Psoas muscle (tissue), 8 donors: ENCODE results near the gene CDON. TPM values are rescaled to one million over a fixed set of nuclear protein-coding genes. Genes with fewer than 3 reads are reported as not detected.

ENCODE experiments used
- ATAC-seq, 4 donors: fragments of 200-7000 bp; cut with Tn5 transposase; one replicate each; pipeline ENCODE4 v1.9.1; 2020; ENCODE audit warnings: moderate library complexity in 3 of 4, mild to moderate bottlenecking in 2 of 4
- DNase-seq, 2 donors: peaks; one replicate each; pipeline ENCODE4 v3.0.0-alpha.2; 2020
- H3K27ac ChIP-seq: fragments of 200-600 bp; one replicate; pipeline ENCODE4 v1.8.0; 2022
- H3K27me3 ChIP-seq, 3 donors: fragments of 200-600 bp in 1 of 3; one replicate each; pipeline versions ENCODE4 v1.6.1 to v1.8.0; 2013 to 2022; ENCODE audit warnings: low read length in 2 of 3, mild to moderate bottlenecking in 2 of 3, moderate library complexity in 1 of 3; ENCODE audit not compliant: insufficient read depth in 3 of 3
- H3K36me3 ChIP-seq, 2 donors: fragments of 200-600 bp in 1 of 2; one replicate each; pipeline versions ENCODE4 v1.6.1 to v1.8.0; 2013 to 2022; ENCODE audit warnings: low read depth in 1 of 2, mild to moderate bottlenecking in 1 of 2, moderate library complexity in 1 of 2; ENCODE audit not compliant: insufficient read depth in 1 of 2
- H3K4me1 ChIP-seq: fragments of 200-600 bp; one replicate; pipeline ENCODE4 v1.8.0; 2022
- H3K4me3 ChIP-seq: fragments of 200-600 bp; one replicate; pipeline ENCODE4 v1.8.0; 2022; ENCODE audit warnings: mild to moderate bottlenecking
- H3K9me3 ChIP-seq: fragments of 200-600 bp; one replicate; pipeline ENCODE4 v1.8.0; 2022
- CTCF ChIP-seq: fragments of 200-600 bp; IDR thresholded peaks from one replicate; pipeline ENCODE4 v1.8.0; 2022; ENCODE audit warnings: antibody characterized with exemption
- WGBS, 3 donors: extraction: QIAGEN DNeasy Blood & Tissue Kit; methylation state at CpG; one replicate each; pipeline versions ENCODE4 v1.1.6 to v1.1.7; 2013; 5-methylcytosine and 5-hydroxymethylcytosine counted together
- intact Hi-C, 2 donors: fragments of 100-400 bp; cut with DNase I; formaldehyde crosslinking; loops; one replicate each; pipeline versions ENCODE4 v1.11.0 to v1.14.2; 2022
- polyA plus RNA-seq, 3 donors: library from polyadenylated mRNA; stranded (reverse); fragments of 200-250 nt; gene quantifications; one replicate each; pipeline ENCODE4 v1.2.3, GENCODE V29; 2013
- total RNA-seq, 4 donors: library from RNA; stranded (reverse); fragmentation: NEBNext Ultra II Directional in 2 of 4; extraction: Animal tissue kit (Norgen Biotek cat#: 25700) in 2 of 4; gene quantifications; one replicate each; pipeline versions ENCODE4 v1.2.1 to v1.2.4, GENCODE V29; 2021 to 2023
- donor health status: healthy with polysubstance abuse.
- donor health status: DM: no; HTN: no; CAD: no; lungs with moderate emphysema.
- donor health status: Bipolar disorder and iron deficiency.
- donor health status: healthy.
- donor health status: DM: yes; HTN: yes; CAD: no.
- donor health status: DM: no; HTN: no; CAD: no.
- donor health status: DM: no; HTN: no; CAD: no.
- donor health status: DM: yes; HTN: yes; CAD: no.

CDON gene
- total and polyA plus RNA-seq, 7 donors = 0.63 to 5.6 (median 1.3) TPM

- no peak for DNase-seq
- no peak for TF ChIP-seq CTCF
- no peak overlapping the region for H3K4me3 ChIP-seq
- 97 to 98% (median 98%) methylated on average over 4 of the region's 4 CpGs for WGBS, 3 donors
- H3K27ac ChIP-seq = no peak overlapping the region
- intact Hi-C loops = loop anchor here (5.0 to 10.0 kb wide), 3 partner anchors 125 to 252 kb away; partner anchors contain the start of gene CDON (in 1 of the 2)
- no peak for ATAC-seq
- no peaks in the 10 kb centered on the region for H3K36me3 ChIP-seq
- H3K4me1 ChIP-seq = no peaks in the 10 kb centered on the region
- no peaks in the 10 kb centered on the region for H3K9me3 ChIP-seq
- no peaks in the 10 kb centered on the region for H3K27me3 ChIP-seq
These were observed 122.5 kb downstream of the CDON start for GRCh38 chr11:125940145-125940544.

DNA sequence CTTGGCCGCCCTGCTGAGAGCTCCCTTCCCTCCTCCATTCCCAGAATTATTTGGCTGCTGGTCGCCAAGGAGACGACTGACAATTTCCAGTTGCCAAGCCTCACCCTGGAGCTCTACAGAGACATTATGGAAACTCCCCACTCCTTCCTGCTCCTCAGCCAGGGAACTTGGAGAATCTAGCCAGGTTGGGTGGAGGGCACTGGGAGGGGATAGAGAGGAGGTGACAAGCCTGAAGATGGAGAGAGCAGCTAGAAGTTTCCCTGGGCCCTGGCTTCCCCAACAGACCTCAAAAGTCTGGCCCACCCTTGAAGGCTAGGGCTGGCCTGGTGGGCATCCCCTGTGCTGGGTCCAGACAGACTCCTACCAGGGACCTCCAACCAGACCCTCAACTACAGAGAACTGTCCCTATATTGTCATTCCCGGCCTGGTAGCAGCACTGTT, 123.6 kb downstream of the CDON start:
- no peak for TF ChIP-seq CTCF
- Histone ChIP-seq H3K27me3 (no peaks in the 10 kb centered on the region), H3K27ac (no peak overlapping the region), H3K36me3 (no peaks in the 10 kb centered on the region), H3K4me3 (no peak overlapping the region), H3K4me1 (no peaks in the 10 kb centered on the region), H3K9me3 (no peaks in the 10 kb centered on the region)
- WGBS, 3 donors = 31 to 45% (median 37%) methylated on average over 4 of the region's 4 CpGs
- DNase-seq = no peak
- intact Hi-C loops = no loop called here
- ATAC-seq = no peak

DNA sequence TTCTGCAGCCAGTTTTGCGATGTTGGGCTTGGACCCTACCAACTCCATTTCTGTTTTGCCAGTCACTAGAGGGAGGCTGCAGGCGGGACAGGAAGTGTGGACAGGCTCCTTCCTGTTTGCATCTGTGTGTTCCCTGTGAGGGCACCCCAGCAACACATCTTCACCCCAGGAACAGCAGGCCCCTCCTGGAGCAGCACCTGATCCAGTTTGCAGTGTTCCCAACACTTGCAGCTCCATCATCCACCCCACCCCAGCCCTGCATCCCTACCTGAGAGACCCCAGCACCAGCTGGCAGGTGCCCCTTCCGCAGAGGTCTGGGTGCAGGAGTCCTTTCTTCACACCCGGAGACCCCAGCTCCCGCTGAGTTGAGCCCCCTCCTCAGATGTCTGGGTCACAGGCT, 124.2 kb downstream of the CDON start:
- Histone ChIP-seq H3K4me1 (no peaks in the 10 kb centered on the region), H3K27ac (no peak overlapping the region), H3K4me3 (no peak overlapping the region), H3K36me3 (no peaks in the 10 kb centered on the region), H3K27me3 (no peaks in the 10 kb centered on the region), H3K9me3 (no peaks in the 10 kb centered on the region)
- no peak for TF ChIP-seq CTCF
- intact Hi-C loops = no loop called here
- ATAC-seq (no peak), DNase-seq (no peak)
- WGBS, 3 donors = 88 to 95% (median 91%) methylated on average over 5 of the region's 5 CpGs

DNA sequence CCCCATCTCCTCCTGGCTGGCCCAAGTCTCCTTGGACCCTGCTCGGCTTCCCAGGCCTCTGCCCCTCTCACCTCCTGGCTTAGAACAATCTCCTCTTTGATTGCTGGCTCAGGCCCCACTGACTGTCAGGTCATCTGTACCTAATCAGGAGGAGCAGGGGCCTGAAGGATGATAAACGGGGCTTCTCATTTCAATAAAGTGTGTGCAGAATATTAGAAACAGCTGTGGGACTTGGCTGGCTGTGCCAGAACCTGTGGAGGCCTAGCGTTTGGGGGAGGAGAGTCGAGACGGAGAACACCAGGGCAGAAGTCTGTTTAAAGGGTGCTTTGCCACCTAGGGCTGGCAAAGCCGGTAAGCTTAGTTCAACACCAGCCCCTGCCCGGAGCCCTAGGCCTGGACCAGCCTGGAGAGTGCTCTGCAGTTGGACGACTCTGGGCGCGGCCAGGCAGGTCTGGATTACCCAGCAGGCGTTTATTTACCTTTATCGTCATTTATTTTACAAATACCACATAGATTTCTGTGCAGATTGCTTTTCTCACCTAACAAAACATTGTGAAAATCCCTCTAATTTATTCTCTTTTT, 127.0 kb downstream of the CDON start:
- DNase-seq (no peak), ATAC-seq (no peak)
- no peak overlapping the region for H3K4me3 ChIP-seq
- no peaks in the 10 kb centered on the region for H3K36me3 ChIP-seq
- WGBS, 3 donors = 58 to 60% (median 60%) methylated on average over 12 of the region's 12 CpGs
- intact Hi-C loops = no loop called here
- H3K27ac ChIP-seq = no peak overlapping the region
- TF ChIP-seq CTCF = no peak
- H3K27me3 ChIP-seq = no peaks in the 10 kb centered on the region
- H3K9me3 ChIP-seq = no peaks in the 10 kb centered on the region
- H3K4me1 ChIP-seq = no peaks in the 10 kb centered on the region

DNA sequence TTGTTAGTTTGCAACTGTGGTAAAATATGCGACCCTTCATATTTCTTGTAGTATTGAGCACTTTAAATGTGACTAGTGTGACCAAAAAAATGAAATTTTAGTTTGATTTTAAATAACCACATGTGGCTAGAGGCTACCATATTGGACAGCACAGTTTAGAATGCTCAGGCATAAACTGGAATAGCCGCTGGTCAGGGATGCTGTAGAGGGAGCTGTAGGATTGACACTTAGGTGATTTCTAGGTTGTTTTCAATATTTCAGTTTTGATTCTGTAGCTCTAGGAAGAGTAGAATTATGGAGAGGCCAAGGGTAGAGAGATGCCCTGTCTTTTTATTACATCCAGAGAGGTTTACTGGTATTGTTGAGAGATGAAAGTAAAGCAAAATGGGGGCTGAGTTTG, 127.6 kb downstream of the CDON start:
- no peaks in the 10 kb centered on the region for H3K36me3 ChIP-seq
- TF ChIP-seq CTCF = no peak
- no peak overlapping the region for H3K4me3 ChIP-seq
- H3K27me3 ChIP-seq = no peaks in the 10 kb centered on the region
- no peaks in the 10 kb centered on the region for H3K9me3 ChIP-seq
- H3K27ac ChIP-seq = no peak overlapping the region
- ATAC-seq (no peak), DNase-seq (no peak)
- intact Hi-C loops = no loop called here
- no peaks in the 10 kb centered on the region for H3K4me1 ChIP-seq
- WGBS, 3 donors = 98 to 100% (median 99%) methylated on average over 2 of the region's 2 CpGs
